HepG2 (cell line): ENCODE results near the gene ESR1. TPM values are rescaled to one million over a fixed set of nuclear protein-coding genes. Genes with fewer than 3 reads are reported as not detected.

ENCODE experiments used
- ATAC-seq: fragments of 200-7000 bp; cut with Tn5 transposase; 3 replicates; pipeline ENCODE4 v1.9.1; 2020; ENCODE audit warnings: mild to moderate bottlenecking, moderate library complexity
- BruUV-seq: library from RNA; stranded (reverse); fragments of 400-500 nt; replicated peaks from 2 replicates; lab custom pipeline; 2021; lab: Mats Ljungman, UMichigan
- CTCF ChIA-PET: fragments of 300-600 bp; formaldehyde crosslinking; extraction: SDS; loops from one replicate; lab custom pipeline; 2021; ENCODE audit warnings: low total read pairs, inconsistent platforms, low intra/inter-chr PET ratio; lab: Yijun Ruan, JAX
- POLR2A ChIA-PET: fragments of 350-600 bp; sonication (Branson Sonifier 250); formaldehyde crosslinking; loops from one replicate; lab custom pipeline; 2020; ENCODE audit warnings: antibody characterized with exemption, inconsistent platforms; lab: Yijun Ruan, JAX
- DNase-seq: peaks from one replicate; pipeline ENCODE4 v3.0.0-alpha.2; 2015; ENCODE audit warnings: low spot score
- FAIRE-seq: peaks from 3 replicates; lab custom pipeline; 2011; peaks lifted over from hg19 to GRCh38; lab: Jason Lieb, UNC
- H2AFZ ChIP-seq: one replicate; pipeline ENCODE4 v1.6.1; 2011; ENCODE audit warnings: low read length, inconsistent platforms
- H3K27ac ChIP-seq: fragments of 300-600 bp; 3 replicates; pipeline ENCODE4 v1.8.0; 2011; ENCODE audit warnings: mixed run types, mild to moderate bottlenecking, mixed read lengths, low read length, inconsistent platforms; ENCODE audit not compliant: insufficient read depth; ENCODE audit errors: extremely low read length
- H3K27me3 ChIP-seq, 2 experiments: fragments of 200-600 bp in 1 of 2; 2 replicates in 1 of 2; 3 replicates in 1 of 2; pipeline versions ENCODE4 v1.6.0 to v1.8.0; 2011; ENCODE audit warnings: low read length in 2 of 2, mild to moderate bottlenecking in 2 of 2, moderate library complexity in 2 of 2, inconsistent platforms in 1 of 2; ENCODE audit not compliant: insufficient read depth in 2 of 2, control insufficient read depth in 1 of 2
- H3K36me3 ChIP-seq, 2 experiments: fragments of 200-600 bp in 1 of 2; replicated peaks in 1 of 2; 2 replicates in 1 of 2; 3 replicates in 1 of 2; pipeline versions ENCODE4 v1.5.1 to v1.8.0; 2011; ENCODE audit warnings: low read length in 2 of 2, inconsistent platforms in 1 of 2; ENCODE audit not compliant: insufficient read depth in 2 of 2, control insufficient read depth in 1 of 2
- H3K4me1 ChIP-seq: 2 replicates; pipeline ENCODE4 v1.5.1; 2012; ENCODE audit warnings: low read length, inconsistent platforms; ENCODE audit not compliant: insufficient read depth
- H3K4me2 ChIP-seq: 2 replicates; pipeline ENCODE4 v1.6.0; 2011; ENCODE audit warnings: low read depth, low read length, inconsistent platforms
- H3K4me3 ChIP-seq, 3 experiments: fragments of 200-600 bp in 1 of 3; sonication (generic), shearing (Covaris generic) in 1 of 3; replicated peaks in 1 of 3; 2 replicates each; pipeline ENCODE4 v1.5.1; 2011 to 2016; ENCODE audit warnings: low read length in 3 of 3, inconsistent platforms in 2 of 3, low read depth in 2 of 3, mild to moderate bottlenecking in 2 of 3, control low read depth in 1 of 3, mixed read lengths in 1 of 3; ENCODE audit not compliant: insufficient read depth in 1 of 3
- H3K79me2 ChIP-seq: one replicate; pipeline ENCODE4 v1.6.1; 2011; ENCODE audit warnings: low read length, inconsistent platforms; ENCODE audit not compliant: insufficient read depth
- H3K9ac ChIP-seq: 2 replicates; pipeline ENCODE4 v1.6.0; 2011; ENCODE audit warnings: mild to moderate bottlenecking, low read depth, low read length, inconsistent platforms; ENCODE audit not compliant: insufficient read depth
- H3K9me3 ChIP-seq: 2 replicates; pipeline ENCODE4 v1.5.1; 2012; ENCODE audit warnings: mild to moderate bottlenecking, low read length
- H4K20me1 ChIP-seq: 2 replicates; pipeline ENCODE4 v1.6.0; 2011; ENCODE audit warnings: inconsistent platforms, mild to moderate bottlenecking, low read length, moderate library complexity; ENCODE audit not compliant: insufficient read depth
- MLLT10 ChIP-seq: sonication (generic); formaldehyde crosslinking; IDR thresholded peaks from 2 replicates; pipeline ENCODE4 v1.4.0; 2020; ENCODE audit warnings: missing genetic modification reagents
- PRPF4 ChIP-seq: fragments of 200-400 bp; formaldehyde crosslinking; IDR thresholded peaks from 2 replicates; pipeline ENCODE4 v1.6.1; 2016; ENCODE audit warnings: low read length, low read depth; ENCODE audit not compliant: poor library complexity, severe bottlenecking
- RBM22 ChIP-seq: fragments of 200-400 bp; formaldehyde crosslinking; optimal IDR thresholded peaks from 2 replicates; pipeline ENCODE3; 2017; ENCODE audit warnings: mild to moderate bottlenecking, low read length, moderate library complexity
- SALL1 ChIP-seq: sonication (generic); formaldehyde crosslinking; IDR thresholded peaks from 2 replicates; pipeline ENCODE4 v1.8.0; 2022; ENCODE audit warnings: mild to moderate bottlenecking, missing genetic modification reagents
- TCF7 ChIP-seq: sonication (generic); IDR thresholded peaks from 2 replicates; pipeline ENCODE4 v1.6.1; 2016; ENCODE audit warnings: antibody characterized with exemption, low read depth
- ZNF207 ChIP-seq: fragments of 450-650 bp; IDR thresholded peaks from 2 replicates; pipeline ENCODE4 v1.6.1; 2016; ENCODE audit warnings: antibody characterized with exemption, borderline replicate concordance
- ZNF431 ChIP-seq: sonication (generic); formaldehyde crosslinking; IDR thresholded peaks from 2 replicates; pipeline ENCODE4 v1.9.0; 2022; ENCODE audit warnings: missing genetic modification reagents, low read depth, mild to moderate bottlenecking, borderline replicate concordance
- ZNF446 ChIP-seq: sonication (generic); formaldehyde crosslinking; IDR thresholded peaks from 2 replicates; pipeline ENCODE4 v1.5.0; 2020; ENCODE audit warnings: mild to moderate bottlenecking, missing genetic modification reagents
- ZNF563 ChIP-seq: sonication (generic); formaldehyde crosslinking; IDR thresholded peaks from 2 replicates; pipeline ENCODE4 v1.8.0; 2022; ENCODE audit warnings: mild to moderate bottlenecking, moderate library complexity, missing genetic modification reagents
- ZNF678 ChIP-seq: sonication (generic); formaldehyde crosslinking; IDR thresholded peaks from 2 replicates; pipeline ENCODE4 v1.4.0; 2020; ENCODE audit warnings: mild to moderate bottlenecking, missing genetic modification reagents
- ZNF777 ChIP-seq: sonication (generic); formaldehyde crosslinking; IDR thresholded peaks from 2 replicates; pipeline ENCODE4 v1.4.0; 2020; ENCODE audit warnings: missing genetic modification reagents
- ZNF816 ChIP-seq: sonication (generic); formaldehyde crosslinking; IDR thresholded peaks from 2 replicates; pipeline ENCODE4 v1.8.0; 2022; ENCODE audit warnings: missing genetic modification reagents, mild to moderate bottlenecking, borderline replicate concordance
- WGBS: methylation state at CpG from one replicate; pipeline ENCODE4 v1.1.6; 2017; ENCODE audit warnings: low lambda C conversion rate; 5-methylcytosine and 5-hydroxymethylcytosine counted together
- in situ Hi-C: cut with HindIII; loops from 2 replicates; pipeline ENCODE4 v1.10.0; 2017; ENCODE audit warnings: low pct_unique_long_range_greater_than_20kb; ENCODE audit not compliant: extremely low pct_ligation_motif_present
- intact Hi-C: fragments of 100-400 bp; cut with micrococcal nuclease; formaldehyde crosslinking; loops from one replicate; pipeline ENCODE4 v1.10.0; 2022; ENCODE audit not compliant: unreplicated experiment
- polyA plus RNA-seq, 8 experiments: library from polyadenylated mRNA; depleted of rRNA in 3 of 8; stranded (reverse) in 7 of 8; unstranded in 1 of 8; fragments of >200 nt; fragmentation: Illumina TruSeq in 4 of 8; extraction: Trizol in 4 of 8; gene quantifications; 2 replicates each; pipeline versions ENCODE4 v1.2.1 to v1.2.3, GENCODE V29; 2011 to 2016; ENCODE audit warnings: low read depth in 4 of 8, missing spikeins in 1 of 8, mixed read lengths in 1 of 8; ENCODE audit not compliant: insufficient read depth in 1 of 8
- total RNA-seq, 5 experiments: library from RNA; depleted of rRNA; stranded (reverse); fragments of >200 nt; fragmentation: Illumina TruSeq; extraction: Trizol; gene quantifications; 2 replicates each; pipeline ENCODE4 v1.2.3, GENCODE V29; 2016; ENCODE audit warnings: low read depth in 1 of 5
- TF ChIP-seq, protein P1 (sequence below): sonication (generic); formaldehyde crosslinking; IDR thresholded peaks from 2 replicates; pipeline ENCODE4 v1.4.0; 2020; ENCODE audit warnings: missing genetic modification reagents
- TF ChIP-seq, protein P2 (sequence below): IDR thresholded peaks from 2 replicates; pipeline ENCODE4 v1.6.1; 2016; ENCODE audit warnings: missing compliant biosample characterization, missing genetic modification reagents, borderline replicate concordance

The ESR1 gene
- total and polyA plus RNA-seq, 2 of the 13 experiments (the other 11 are each of a cell fraction or from before 2014, with no cell fraction given), result not detected

DNA sequence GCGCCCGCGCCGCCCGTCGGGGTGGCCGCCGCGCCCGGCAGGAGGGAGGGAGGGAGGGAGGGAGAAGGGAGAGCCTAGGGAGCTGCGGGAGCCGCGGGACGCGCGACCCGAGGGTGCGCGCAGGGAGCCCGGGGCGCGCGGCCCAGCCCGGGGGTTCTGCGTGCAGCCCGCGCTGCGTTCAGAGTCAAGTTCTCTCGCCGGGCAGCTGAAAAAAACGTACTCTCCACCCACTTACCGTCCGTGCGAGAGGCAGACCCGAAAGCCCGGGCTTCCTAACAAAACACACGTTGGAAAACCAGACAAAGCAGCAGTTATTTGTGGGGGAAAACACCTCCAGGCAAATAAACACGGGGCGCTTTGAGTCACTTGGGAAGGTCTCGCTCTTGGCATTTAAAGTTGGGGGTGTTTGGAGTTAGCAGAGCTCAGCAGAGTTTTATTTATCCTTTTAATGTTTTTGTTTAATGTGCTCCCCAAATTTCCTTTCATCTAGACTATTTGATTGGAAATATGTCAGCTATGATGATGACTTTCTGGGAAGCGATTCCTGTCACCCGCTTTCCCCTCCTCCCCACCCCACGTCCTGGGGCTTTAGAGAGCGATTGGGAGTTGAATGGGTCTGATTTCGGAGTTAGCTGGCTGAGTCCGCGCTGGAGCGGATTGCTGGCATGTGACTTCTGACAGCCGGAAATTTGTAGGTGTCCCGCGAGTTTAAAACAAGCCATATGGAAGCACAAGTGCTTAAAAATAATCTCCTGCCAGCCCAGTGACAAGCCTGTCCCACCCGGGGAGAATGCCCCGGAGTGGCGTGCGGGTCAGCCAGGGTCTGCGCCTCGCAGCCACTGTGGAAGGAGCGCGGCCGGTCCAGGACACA is 1.1 kb downstream of the ESR1 start:
- 30% methylated on average over 36 of the region's 60 CpGs for WGBS
- H3K4me3 ChIP-seq, result peak overlapping the region in 1 of 3 experiments; percentile 54; a peak in 1 of 6 replicates
- no peaks in the 10 kb centered on the region for H3K36me3 ChIP-seq
- H3K4me1 ChIP-seq, result no peaks in the 10 kb centered on the region; the same call in 1 of the 2 replicates
- DNase-seq (no peak), FAIRE-seq (no peak), ATAC-seq (peak; percentile 42)
- no peak overlapping the region for H3K9ac ChIP-seq
- no peaks in the 10 kb centered on the region for H3K9me3 ChIP-seq
- intact Hi-C loops (no loop called here), in situ Hi-C loops (no loop called here)
- no peaks in the 10 kb centered on the region for H4K20me1 ChIP-seq
- H3K79me2 ChIP-seq, result no peaks in the 10 kb centered on the region
- BruUV-seq, result no TSS peak
- no peak overlapping the region for H3K27ac ChIP-seq
- H3K27me3 ChIP-seq, result peaks cover 10 to 53% of the 10 kb centered on the region in 2 experiments
- 0 out of 2 replicates have a peak, but pooled peaks have one; percentile 1 for TF ChIP-seq ZNF777 (CRISPR knock-in tag)
- no peak for TF ChIP-seq TCF7
- TF ChIP-seq, protein P1, sequence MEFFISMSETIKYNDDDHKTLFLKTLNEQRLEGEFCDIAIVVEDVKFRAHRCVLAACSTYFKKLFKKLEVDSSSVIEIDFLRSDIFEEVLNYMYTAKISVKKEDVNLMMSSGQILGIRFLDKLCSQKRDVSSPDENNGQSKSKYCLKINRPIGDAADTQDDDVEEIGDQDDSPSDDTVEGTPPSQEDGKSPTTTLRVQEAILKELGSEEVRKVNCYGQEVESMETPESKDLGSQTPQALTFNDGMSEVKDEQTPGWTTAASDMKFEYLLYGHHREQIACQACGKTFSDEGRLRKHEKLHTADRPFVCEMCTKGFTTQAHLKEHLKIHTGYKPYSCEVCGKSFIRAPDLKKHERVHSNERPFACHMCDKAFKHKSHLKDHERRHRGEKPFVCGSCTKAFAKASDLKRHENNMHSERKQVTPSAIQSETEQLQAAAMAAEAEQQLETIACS (CRISPR knock-in tag), result peak; percentile 35; the same call in 1 of the 2 replicates
- 0 out of 2 replicates have a peak, but pooled peaks have one; percentile 28 for TF ChIP-seq ZNF563
- ChIA-PET POLR2A (no interaction called here), CTCF (no interaction called here)
- H2AFZ ChIP-seq, result no peak overlapping the region
- peak overlapping the region; percentile 48; the same call in 1 of the 2 replicates for H3K4me2 ChIP-seq

DNA sequence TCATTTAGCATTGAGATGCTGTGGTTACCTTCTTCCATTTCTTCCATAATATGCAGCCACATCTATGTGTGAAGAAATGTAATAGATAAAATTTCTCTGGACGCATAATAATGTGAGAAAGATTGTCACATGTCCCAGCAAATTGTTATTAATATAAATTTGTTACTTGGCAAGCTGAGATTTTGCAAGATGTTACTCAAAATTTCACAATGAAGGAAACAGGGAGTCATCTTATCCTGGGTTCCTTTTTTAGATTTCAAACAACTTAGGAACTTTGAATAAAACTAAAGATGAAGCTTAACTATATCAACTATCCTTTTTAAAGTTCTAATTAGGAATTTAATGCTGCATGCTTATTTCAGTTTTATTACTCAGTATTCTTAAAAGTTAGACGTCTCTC is 3.6 kb downstream of the ESR1 start:
- Histone ChIP-seq H3K79me2 (no peaks in the 10 kb centered on the region), H3K9ac (no peak overlapping the region), H3K27ac (no peak overlapping the region), H4K20me1 (no peaks in the 10 kb centered on the region), H3K27me3 (peaks cover 10 to 56% of the 10 kb centered on the region in 2 experiments), H3K4me2 (no peak overlapping the region), H3K4me3 (no peak overlapping the region), H2AFZ (no peak overlapping the region), H3K36me3 (no peaks in the 10 kb centered on the region), H3K4me1 (no peaks in the 10 kb centered on the region; the same call in 1 of the 2 replicates), H3K9me3 (no peaks in the 10 kb centered on the region)
- no TSS peak for BruUV-seq
- DNase-seq, result no peak
- WGBS, result 4% methylated on average over 2 of the region's 2 CpGs
- in situ Hi-C loops, result no loop called here
- POLR2A ChIA-PET, result no interaction called here
- no peak for ATAC-seq
- no peak for FAIRE-seq
- no peak for TF ChIP-seq ZNF207
- TF ChIP-seq SALL1 (CRISPR knock-in tag), result no peak
- no peak for TF ChIP-seq ZNF446 (CRISPR knock-in tag)
- no peak for TF ChIP-seq PRPF4
- TF ChIP-seq ZNF678 (CRISPR knock-in tag), result no peak
- TF ChIP-seq, protein P2, sequence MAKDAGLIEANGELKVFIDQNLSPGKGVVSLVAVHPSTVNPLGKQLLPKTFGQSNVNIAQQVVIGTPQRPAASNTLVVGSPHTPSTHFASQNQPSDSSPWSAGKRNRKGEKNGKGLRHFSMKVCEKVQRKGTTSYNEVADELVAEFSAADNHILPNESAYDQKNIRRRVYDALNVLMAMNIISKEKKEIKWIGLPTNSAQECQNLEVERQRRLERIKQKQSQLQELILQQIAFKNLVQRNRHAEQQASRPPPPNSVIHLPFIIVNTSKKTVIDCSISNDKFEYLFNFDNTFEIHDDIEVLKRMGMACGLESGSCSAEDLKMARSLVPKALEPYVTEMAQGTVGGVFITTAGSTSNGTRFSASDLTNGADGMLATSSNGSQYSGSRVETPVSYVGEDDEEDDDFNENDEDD, result no peak
- no peak for TF ChIP-seq MLLT10 (CRISPR knock-in tag)
- TF ChIP-seq ZNF816 (CRISPR knock-in tag), result no peak
- TF ChIP-seq RBM22, result no peak
- TF ChIP-seq ZNF431, result no peak
- CTCF ChIA-PET, result no interaction called here
- intact Hi-C loops, result no loop called here
